GM23338 (cell line): ENCODE results near the gene ZNF697. TPM values are rescaled to one million over a fixed set of nuclear protein-coding genes. Genes with fewer than 3 reads are reported as not detected.

ENCODE experiments used
- ATAC-seq: fragments of 200-7000 bp; cut with Tn5 transposase; 3 replicates; pipeline ENCODE4 v1.9.1; 2020
- DNase-seq: peaks from one replicate; pipeline ENCODE4 v3.0.0-alpha.2; 2015; ENCODE audit warnings: low spot score
- H2AFZ ChIP-seq: fragments of 200-600 bp; sonication (generic); 2 replicates; pipeline ENCODE4 v1.8.0; 2016; ENCODE audit warnings: antibody characterized with exemption, mild to moderate bottlenecking, moderate library complexity
- H3F3A ChIP-seq: fragments of 200-600 bp; sonication (generic); replicated peaks from 2 replicates; pipeline ENCODE4 v1.8.0; 2017; ENCODE audit warnings: antibody characterized with exemption, mixed run types, low read depth
- H3K27ac ChIP-seq: fragments of 200-600 bp; sonication (generic); 2 replicates; pipeline ENCODE4 v1.6.1; 2016; ENCODE audit warnings: low read depth
- H3K27me3 ChIP-seq: fragments of 200-600 bp; sonication (generic); 2 replicates; pipeline ENCODE4 v1.8.0; 2016; ENCODE audit warnings: mild to moderate bottlenecking, mixed run types, moderate library complexity; ENCODE audit not compliant: insufficient read depth
- H3K36me3 ChIP-seq: fragments of 200-600 bp; sonication (generic); 2 replicates; pipeline ENCODE4 v1.8.0; 2016; ENCODE audit warnings: mild to moderate bottlenecking; ENCODE audit not compliant: insufficient read depth
- H3K4me1 ChIP-seq: fragments of 200-600 bp; sonication (generic); 2 replicates; pipeline ENCODE4 v1.8.0; 2016; ENCODE audit warnings: mild to moderate bottlenecking, moderate library complexity; ENCODE audit not compliant: insufficient read depth
- H3K4me2 ChIP-seq: fragments of 200-600 bp; sonication (generic); 2 replicates; pipeline ENCODE4 v1.7.1; 2017; ENCODE audit warnings: mixed run types
- H3K4me3 ChIP-seq: fragments of 200-600 bp; sonication (generic); 2 replicates; pipeline ENCODE4 v1.6.1; 2016; ENCODE audit warnings: mixed run types
- H3K79me2 ChIP-seq: fragments of 200-600 bp; sonication (generic); replicated peaks from 2 replicates; pipeline ENCODE4 v1.8.0; 2017; ENCODE audit warnings: mild to moderate bottlenecking; ENCODE audit not compliant: insufficient read depth
- H3K9me2 ChIP-seq: fragments of 200-600 bp; sonication (generic); 2 replicates; pipeline ENCODE4 v1.8.0; 2017; ENCODE audit not compliant: insufficient read depth
- H4K20me1 ChIP-seq: fragments of 200-600 bp; sonication (generic); replicated peaks from 2 replicates; pipeline ENCODE4 v1.8.0; 2017; ENCODE audit warnings: mild to moderate bottlenecking; ENCODE audit not compliant: insufficient read depth
- H3K27ac Mint-ChIP-seq: 2 replicates; pipeline ENCODE4 v1.8.0; 2020; ENCODE audit warnings: inconsistent platforms, mild to moderate bottlenecking, moderate library complexity, mixed read lengths
- H3K27me3 Mint-ChIP-seq: 3 replicates; pipeline ENCODE4 v1.8.0; 2022; ENCODE audit warnings: low read depth, mild to moderate bottlenecking, moderate library complexity, mixed read lengths, inconsistent platforms; ENCODE audit not compliant: insufficient read depth, poor library complexity
- H3K36me3 Mint-ChIP-seq: 3 replicates; pipeline ENCODE4 v1.8.0; 2021; ENCODE audit warnings: low read depth, mild to moderate bottlenecking, inconsistent platforms, moderate library complexity, mixed read lengths
- H3K4me1 Mint-ChIP-seq: 3 replicates; pipeline ENCODE4 v1.8.0; 2020; ENCODE audit warnings: mild to moderate bottlenecking, inconsistent platforms, mixed read lengths
- H3K4me3 Mint-ChIP-seq: 3 replicates; pipeline ENCODE4 v1.8.0; 2021; ENCODE audit warnings: moderate library complexity, mild to moderate bottlenecking, inconsistent platforms, mixed read lengths
- H3K9me3 Mint-ChIP-seq: 3 replicates; pipeline ENCODE4 v1.8.0; 2020; ENCODE audit warnings: moderate library complexity, mild to moderate bottlenecking, inconsistent platforms, mixed read lengths
- EZH2 ChIP-seq: fragments of 200-600 bp; sonication (generic); IDR thresholded peaks from one replicate; pipeline ENCODE4 v1.8.0; 2017; ENCODE audit warnings: antibody characterized with exemption, mild to moderate bottlenecking, low read depth; ENCODE audit not compliant: unreplicated experiment
- NANOG ChIP-seq: IDR thresholded peaks from 2 replicates; pipeline ENCODE4 v1.6.1; 2016; ENCODE audit warnings: antibody characterized with exemption, borderline replicate concordance
- POLR2AphosphoS5 ChIP-seq: IDR thresholded peaks from 2 replicates; pipeline ENCODE4 v1.6.1; 2016; ENCODE audit warnings: antibody characterized with exemption, low read depth
- STAT1 ChIP-seq: IDR thresholded peaks from one replicate; pipeline ENCODE4 v1.6.1; 2016; ENCODE audit warnings: antibody characterized with exemption; ENCODE audit not compliant: unreplicated experiment
- ZNF114 ChIP-seq: fragments of 250-450 bp; sonication (Bioruptor Pico); IDR thresholded peaks from 2 replicates; pipeline ENCODE4 v1.5.0; 2020; ENCODE audit warnings: mild to moderate bottlenecking, moderate library complexity
- ZNF331 ChIP-seq: fragments of 250-450 bp; sonication (Bioruptor Pico); IDR thresholded peaks from 2 replicates; pipeline ENCODE4 v1.5.0; 2020; ENCODE audit warnings: low read depth, mild to moderate bottlenecking, moderate library complexity
- polyA plus RNA-seq: library from polyadenylated mRNA; unstranded; fragments of >200 nt; fragmentation: Nextera tagmentation; extraction: Ambion mirVana; gene quantifications from 2 replicates; pipeline ENCODE4 v1.2.1, GENCODE V29; 2016
- total RNA-seq: library from RNA; depleted of rRNA; stranded (reverse); fragments of >200 nt; shearing (Covaris generic); gene quantifications from 2 replicates; pipeline ENCODE4 v1.2.3, GENCODE V29; 2014
- TF ChIP-seq, protein P1 (sequence below): IDR thresholded peaks from one replicate; pipeline ENCODE4 v1.6.1; 2018; ENCODE audit warnings: antibody characterized with exemption; ENCODE audit not compliant: unreplicated experiment
- TF ChIP-seq, protein P2 (sequence below): IDR thresholded peaks from 2 replicates; pipeline ENCODE4 v1.6.1; 2016; ENCODE audit warnings: antibody characterized with exemption
- TF ChIP-seq, protein P3 (sequence below): fragments of 250-450 bp; sonication (Bioruptor Pico); IDR thresholded peaks from 2 replicates; pipeline ENCODE4 v1.5.0; 2020; ENCODE audit warnings: mild to moderate bottlenecking, moderate library complexity

Gene ZNF697
- total and polyA plus RNA-seq, 2 experiments from 2014 or later, result 5.4 to 32.0 TPM

DNA sequence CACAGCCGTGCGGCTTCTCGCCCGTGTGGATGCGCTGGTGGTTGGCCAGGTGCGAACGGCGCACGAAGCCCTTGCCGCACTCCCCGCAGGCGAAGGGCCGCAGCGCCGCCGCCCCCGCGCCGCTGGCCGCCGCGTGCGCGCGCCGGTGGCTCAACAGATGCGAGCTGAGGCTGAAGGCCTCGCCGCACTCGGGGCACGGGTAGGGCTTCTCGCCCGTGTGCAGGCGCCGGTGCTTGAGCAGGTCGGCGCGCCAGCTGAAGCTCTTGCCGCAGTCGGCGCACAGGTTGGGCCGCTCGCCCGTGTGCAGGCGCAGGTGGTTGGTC lies 24.9 kb downstream of the ZNF697 start:
- Mint-ChIP-seq H3K9me3 (no peaks in the 10 kb centered on the region; the same call in 2 of the 3 replicates), H3K4me3 (no peak overlapping the region), H3K27me3 (no peaks in the 10 kb centered on the region), H3K36me3 (peaks cover 34% of the 10 kb centered on the region), H3K27ac (no peak overlapping the region), H3K4me1 (peaks cover 48% of the 10 kb centered on the region)
- H3K9me2 ChIP-seq, result no peaks in the 10 kb centered on the region
- no peaks in the 10 kb centered on the region for H3K27me3 ChIP-seq
- ATAC-seq, result no peak
- no peaks in the 10 kb centered on the region for H3F3A ChIP-seq
- peaks cover 17% of the 10 kb centered on the region for H3K4me1 ChIP-seq
- no peak overlapping the region for H3K4me3 ChIP-seq
- no peak overlapping the region for H3K4me2 ChIP-seq
- peaks cover 19% of the 10 kb centered on the region for H3K79me2 ChIP-seq
- H3K36me3 ChIP-seq, result peaks cover 7% of the 10 kb centered on the region; the same call in 1 of the 2 replicates
- H4K20me1 ChIP-seq, result peaks cover 19% of the 10 kb centered on the region; the same call in 1 of the 2 replicates
- H2AFZ ChIP-seq, result no peak overlapping the region
- no peak overlapping the region for H3K27ac ChIP-seq
- TF ChIP-seq POLR2AphosphoS5, result no peak
- no peak for TF ChIP-seq NANOG
- TF ChIP-seq ZNF331 (CRISPR knock-in tag), result no peak
- no peak for TF ChIP-seq STAT1
- TF ChIP-seq EZH2, result no peak
- TF ChIP-seq ZNF114 (CRISPR knock-in tag), result no peak
- TF ChIP-seq, protein P1, sequence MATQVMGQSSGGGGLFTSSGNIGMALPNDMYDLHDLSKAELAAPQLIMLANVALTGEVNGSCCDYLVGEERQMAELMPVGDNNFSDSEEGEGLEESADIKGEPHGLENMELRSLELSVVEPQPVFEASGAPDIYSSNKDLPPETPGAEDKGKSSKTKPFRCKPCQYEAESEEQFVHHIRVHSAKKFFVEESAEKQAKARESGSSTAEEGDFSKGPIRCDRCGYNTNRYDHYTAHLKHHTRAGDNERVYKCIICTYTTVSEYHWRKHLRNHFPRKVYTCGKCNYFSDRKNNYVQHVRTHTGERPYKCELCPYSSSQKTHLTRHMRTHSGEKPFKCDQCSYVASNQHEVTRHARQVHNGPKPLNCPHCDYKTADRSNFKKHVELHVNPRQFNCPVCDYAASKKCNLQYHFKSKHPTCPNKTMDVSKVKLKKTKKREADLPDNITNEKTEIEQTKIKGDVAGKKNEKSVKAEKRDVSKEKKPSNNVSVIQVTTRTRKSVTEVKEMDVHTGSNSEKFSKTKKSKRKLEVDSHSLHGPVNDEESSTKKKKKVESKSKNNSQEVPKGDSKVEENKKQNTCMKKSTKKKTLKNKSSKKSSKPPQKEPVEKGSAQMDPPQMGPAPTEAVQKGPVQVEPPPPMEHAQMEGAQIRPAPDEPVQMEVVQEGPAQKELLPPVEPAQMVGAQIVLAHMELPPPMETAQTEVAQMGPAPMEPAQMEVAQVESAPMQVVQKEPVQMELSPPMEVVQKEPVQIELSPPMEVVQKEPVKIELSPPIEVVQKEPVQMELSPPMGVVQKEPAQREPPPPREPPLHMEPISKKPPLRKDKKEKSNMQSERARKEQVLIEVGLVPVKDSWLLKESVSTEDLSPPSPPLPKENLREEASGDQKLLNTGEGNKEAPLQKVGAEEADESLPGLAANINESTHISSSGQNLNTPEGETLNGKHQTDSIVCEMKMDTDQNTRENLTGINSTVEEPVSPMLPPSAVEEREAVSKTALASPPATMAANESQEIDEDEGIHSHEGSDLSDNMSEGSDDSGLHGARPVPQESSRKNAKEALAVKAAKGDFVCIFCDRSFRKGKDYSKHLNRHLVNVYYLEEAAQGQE, result no peak
- TF ChIP-seq, protein P2, sequence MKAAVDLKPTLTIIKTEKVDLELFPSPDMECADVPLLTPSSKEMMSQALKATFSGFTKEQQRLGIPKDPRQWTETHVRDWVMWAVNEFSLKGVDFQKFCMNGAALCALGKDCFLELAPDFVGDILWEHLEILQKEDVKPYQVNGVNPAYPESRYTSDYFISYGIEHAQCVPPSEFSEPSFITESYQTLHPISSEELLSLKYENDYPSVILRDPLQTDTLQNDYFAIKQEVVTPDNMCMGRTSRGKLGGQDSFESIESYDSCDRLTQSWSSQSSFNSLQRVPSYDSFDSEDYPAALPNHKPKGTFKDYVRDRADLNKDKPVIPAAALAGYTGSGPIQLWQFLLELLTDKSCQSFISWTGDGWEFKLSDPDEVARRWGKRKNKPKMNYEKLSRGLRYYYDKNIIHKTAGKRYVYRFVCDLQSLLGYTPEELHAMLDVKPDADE, result no peak
- TF ChIP-seq, protein P3, sequence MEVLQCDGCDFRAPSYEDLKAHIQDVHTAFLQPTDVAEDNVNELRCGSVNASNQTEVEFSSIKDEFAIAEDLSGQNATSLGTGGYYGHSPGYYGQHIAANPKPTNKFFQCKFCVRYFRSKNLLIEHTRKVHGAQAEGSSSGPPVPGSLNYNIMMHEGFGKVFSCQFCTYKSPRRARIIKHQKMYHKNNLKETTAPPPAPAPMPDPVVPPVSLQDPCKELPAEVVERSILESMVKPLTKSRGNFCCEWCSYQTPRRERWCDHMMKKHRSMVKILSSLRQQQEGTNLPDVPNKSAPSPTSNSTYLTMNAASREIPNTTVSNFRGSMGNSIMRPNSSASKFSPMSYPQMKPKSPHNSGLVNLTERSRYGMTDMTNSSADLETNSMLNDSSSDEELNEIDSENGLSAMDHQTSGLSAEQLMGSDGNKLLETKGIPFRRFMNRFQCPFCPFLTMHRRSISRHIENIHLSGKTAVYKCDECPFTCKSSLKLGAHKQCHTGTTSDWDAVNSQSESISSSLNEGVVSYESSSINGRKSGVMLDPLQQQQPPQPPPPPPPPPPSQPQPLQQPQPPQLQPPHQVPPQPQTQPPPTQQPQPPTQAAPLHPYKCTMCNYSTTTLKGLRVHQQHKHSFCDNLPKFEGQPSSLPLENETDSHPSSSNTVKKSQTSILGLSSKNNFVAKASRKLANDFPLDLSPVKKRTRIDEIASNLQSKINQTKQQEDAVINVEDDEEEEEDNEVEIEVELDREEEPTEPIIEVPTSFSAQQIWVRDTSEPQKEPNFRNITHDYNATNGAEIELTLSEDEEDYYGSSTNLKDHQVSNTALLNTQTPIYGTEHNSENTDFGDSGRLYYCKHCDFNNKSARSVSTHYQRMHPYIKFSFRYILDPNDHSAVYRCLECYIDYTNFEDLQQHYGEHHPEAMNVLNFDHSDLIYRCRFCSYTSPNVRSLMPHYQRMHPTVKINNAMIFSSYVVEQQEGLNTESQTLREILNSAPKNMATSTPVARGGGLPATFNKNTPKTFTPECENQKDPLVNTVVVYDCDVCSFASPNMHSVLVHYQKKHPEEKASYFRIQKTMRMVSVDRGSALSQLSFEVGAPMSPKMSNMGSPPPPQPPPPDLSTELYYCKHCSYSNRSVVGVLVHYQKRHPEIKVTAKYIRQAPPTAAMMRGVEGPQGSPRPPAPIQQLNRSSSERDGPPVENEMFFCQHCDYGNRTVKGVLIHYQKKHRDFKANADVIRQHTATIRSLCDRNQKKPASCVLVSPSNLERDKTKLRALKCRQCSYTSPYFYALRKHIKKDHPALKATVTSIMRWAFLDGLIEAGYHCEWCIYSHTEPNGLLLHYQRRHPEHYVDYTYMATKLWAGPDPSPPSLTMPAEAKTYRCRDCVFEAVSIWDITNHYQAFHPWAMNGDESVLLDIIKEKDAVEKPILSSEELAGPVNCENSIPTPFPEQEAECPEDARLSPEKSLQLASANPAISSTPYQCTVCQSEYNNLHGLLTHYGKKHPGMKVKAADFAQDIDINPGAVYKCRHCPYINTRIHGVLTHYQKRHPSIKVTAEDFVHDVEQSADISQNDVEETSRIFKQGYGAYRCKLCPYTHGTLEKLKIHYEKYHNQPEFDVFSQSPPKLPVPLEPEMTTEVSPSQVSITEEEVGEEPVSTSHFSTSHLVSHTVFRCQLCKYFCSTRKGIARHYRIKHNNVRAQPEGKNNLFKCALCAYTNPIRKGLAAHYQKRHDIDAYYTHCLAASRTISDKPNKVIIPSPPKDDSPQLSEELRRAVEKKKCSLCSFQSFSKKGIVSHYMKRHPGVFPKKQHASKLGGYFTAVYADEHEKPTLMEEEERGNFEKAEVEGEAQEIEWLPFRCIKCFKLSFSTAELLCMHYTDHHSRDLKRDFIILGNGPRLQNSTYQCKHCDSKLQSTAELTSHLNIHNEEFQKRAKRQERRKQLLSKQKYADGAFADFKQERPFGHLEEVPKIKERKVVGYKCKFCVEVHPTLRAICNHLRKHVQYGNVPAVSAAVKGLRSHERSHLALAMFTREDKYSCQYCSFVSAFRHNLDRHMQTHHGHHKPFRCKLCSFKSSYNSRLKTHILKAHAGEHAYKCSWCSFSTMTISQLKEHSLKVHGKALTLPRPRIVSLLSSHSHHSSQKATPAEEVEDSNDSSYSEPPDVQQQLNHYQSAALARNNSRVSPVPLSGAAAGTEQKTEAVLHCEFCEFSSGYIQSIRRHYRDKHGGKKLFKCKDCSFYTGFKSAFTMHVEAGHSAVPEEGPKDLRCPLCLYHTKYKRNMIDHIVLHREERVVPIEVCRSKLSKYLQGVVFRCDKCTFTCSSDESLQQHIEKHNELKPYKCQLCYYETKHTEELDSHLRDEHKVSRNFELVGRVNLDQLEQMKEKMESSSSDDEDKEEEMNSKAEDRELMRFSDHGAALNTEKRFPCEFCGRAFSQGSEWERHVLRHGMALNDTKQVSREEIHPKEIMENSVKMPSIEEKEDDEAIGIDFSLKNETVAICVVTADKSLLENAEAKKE (CRISPR knock-in tag), result no peak
- no peak for DNase-seq
